ENCODE results near the gene CENPC.

DNA sequence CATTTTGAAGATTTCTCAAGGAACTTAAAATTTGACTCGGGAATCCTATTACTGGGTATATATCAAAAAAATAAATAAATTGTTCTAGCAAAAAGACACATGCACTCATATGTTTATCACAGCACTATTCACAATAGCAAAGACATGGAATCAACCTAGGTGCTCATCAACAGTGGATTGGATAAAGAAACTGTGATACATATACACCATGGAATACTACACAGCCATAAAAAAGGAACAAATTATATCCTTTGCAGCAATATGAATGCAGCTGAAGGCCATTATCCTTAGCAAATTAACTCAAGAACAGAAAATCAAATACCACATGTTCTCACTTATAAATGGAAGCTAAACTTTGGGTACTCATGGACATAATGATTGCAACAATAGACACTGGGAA lies 97.4 kb downstream of the CENPC start:
- TF ChIP-seq, protein P1, sequence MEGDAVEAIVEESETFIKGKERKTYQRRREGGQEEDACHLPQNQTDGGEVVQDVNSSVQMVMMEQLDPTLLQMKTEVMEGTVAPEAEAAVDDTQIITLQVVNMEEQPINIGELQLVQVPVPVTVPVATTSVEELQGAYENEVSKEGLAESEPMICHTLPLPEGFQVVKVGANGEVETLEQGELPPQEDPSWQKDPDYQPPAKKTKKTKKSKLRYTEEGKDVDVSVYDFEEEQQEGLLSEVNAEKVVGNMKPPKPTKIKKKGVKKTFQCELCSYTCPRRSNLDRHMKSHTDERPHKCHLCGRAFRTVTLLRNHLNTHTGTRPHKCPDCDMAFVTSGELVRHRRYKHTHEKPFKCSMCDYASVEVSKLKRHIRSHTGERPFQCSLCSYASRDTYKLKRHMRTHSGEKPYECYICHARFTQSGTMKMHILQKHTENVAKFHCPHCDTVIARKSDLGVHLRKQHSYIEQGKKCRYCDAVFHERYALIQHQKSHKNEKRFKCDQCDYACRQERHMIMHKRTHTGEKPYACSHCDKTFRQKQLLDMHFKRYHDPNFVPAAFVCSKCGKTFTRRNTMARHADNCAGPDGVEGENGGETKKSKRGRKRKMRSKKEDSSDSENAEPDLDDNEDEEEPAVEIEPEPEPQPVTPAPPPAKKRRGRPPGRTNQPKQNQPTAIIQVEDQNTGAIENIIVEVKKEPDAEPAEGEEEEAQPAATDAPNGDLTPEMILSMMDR (IDR thresholded peaks at IDR 0.05) = no peak
- no peak for TF ChIP-seq POLR2A (IDR thresholded peaks at IDR 0.05)

Data from upper lobe of left lung (tissue), 4 donors.